ENCODE data around the gene KRT7.

Gene KRT7

GRCh38 chr12:52193532-52193931, 39.5 kb upstream of the KRT7 start:
- no peak for TF ChIP-seq CTCF (IDR thresholded peaks at IDR 0.05; ENCODE audit: low read length, missing control alignments)
- no peak for DNase-seq (ENCODE audit: low read depth)
- no peak overlapping the region for H3K4me3 ChIP-seq (replicated peaks; ENCODE audit: low read depth, low read length)

GRCh38 chr12:52193991-52194390, 39.1 kb upstream of the KRT7 start:
- TF ChIP-seq CTCF (IDR thresholded peaks at IDR 0.05; ENCODE audit: low read length, missing control alignments): no peak
- DNase-seq (ENCODE audit: low read depth): peak; percentile 76
- H3K4me3 ChIP-seq (replicated peaks; ENCODE audit: low read depth, low read length): no peak overlapping the region

- no peak for TF ChIP-seq CTCF (IDR thresholded peaks at IDR 0.05; ENCODE audit: low read length, missing control alignments)
- peak; percentile 93 for DNase-seq (ENCODE audit: low read depth)
- no peak overlapping the region for H3K4me3 ChIP-seq (replicated peaks; ENCODE audit: low read depth, low read length)
These were observed 37.8 kb upstream of the KRT7 start for GRCh38 chr12:52195065-52195730.

GRCh38 chr12:52197371-52198231, 35.4 kb upstream of the KRT7 start:
- no peak overlapping the region for H3K4me3 ChIP-seq (replicated peaks; ENCODE audit: low read depth, low read length)
- no peak for TF ChIP-seq CTCF (IDR thresholded peaks at IDR 0.05; ENCODE audit: low read length, missing control alignments)
- no peak for DNase-seq (ENCODE audit: low read depth)

- no peak overlapping the region for H3K4me3 ChIP-seq (replicated peaks; ENCODE audit: low read depth, low read length)
- no peak for DNase-seq (ENCODE audit: low read depth)
- no peak for TF ChIP-seq CTCF (IDR thresholded peaks at IDR 0.05; ENCODE audit: low read length, missing control alignments)
These were observed 34.4 kb upstream of the KRT7 start for GRCh38 chr12:52198454-52199215.

GRCh38 chr12:52199294-52199919, 33.6 kb upstream of the KRT7 start:
- no peak for TF ChIP-seq CTCF (IDR thresholded peaks at IDR 0.05; ENCODE audit: low read length, missing control alignments)
- DNase-seq (ENCODE audit: low read depth): no peak
- no peak overlapping the region for H3K4me3 ChIP-seq (replicated peaks; ENCODE audit: low read depth, low read length)
